ENCODE data around the gene GH1. TPM values are rescaled to one million over a fixed set of nuclear protein-coding genes. Genes with fewer than 3 reads are reported as not detected.
"Not testable (repeated sequence)": the region's sequence is repeated elsewhere in the genome, so short reads cannot be mapped to it uniquely, and the experiment has no call there.

The GH1 gene
- total RNA-seq, result not detected
- long read RNA-seq, donor 1, result 0 reads
- long read RNA-seq, donor 2, result 0 reads

GRCh38 chr17:63918789-63919305 lies at the start of gene GH1:
TSS of gene GH1 (minus strand) at chr17:63918839. CDS start at chr17:63918776, 63 bp downstream.
- intact Hi-C loops (cut with DNase I), result loop anchor here (5.0 to 10.0 kb wide), 3 partner anchors 106 to 216 kb away; partner anchors contain the start of genes ERN1 (in 2 of the 2) and ICAM2 (in 1 of the 2)
- not testable (repeated sequence) for DNase-seq (ENCODE audit: low spot score)

- no peak for DNase-seq (ENCODE audit: low spot score)
- intact Hi-C loops (cut with DNase I), result no loop called here
Observed at GRCh38 chr17:63967953-63968352, 49.3 kb upstream of the GH1 start.

GRCh38 chr17:63966646-63967264 lies 48.1 kb upstream of the GH1 start:
- intact Hi-C loops (cut with DNase I), result no loop called here
- DNase-seq (ENCODE audit: low spot score), result no peak

GRCh38 chr17:63963123-63963522 lies 44.5 kb upstream of the GH1 start:
- no peak for DNase-seq (ENCODE audit: low spot score)
- intact Hi-C loops (cut with DNase I), result no loop called here

- DNase-seq (ENCODE audit: low spot score), result no peak
- intact Hi-C loops (cut with DNase I), result no loop called here
Observed at GRCh38 chr17:63962298-63962744, 43.7 kb upstream of the GH1 start.

GRCh38 chr17:63961355-63962212 lies 42.9 kb upstream of the GH1 start:
- peak; percentile 93 for DNase-seq (ENCODE audit: low spot score)
- intact Hi-C loops (cut with DNase I), result no loop called here

- intact Hi-C loops (cut with DNase I), result no loop called here
- DNase-seq (ENCODE audit: low spot score), result no peak
Observed at GRCh38 chr17:63960430-63960829, 41.8 kb upstream of the GH1 start.

GRCh38 chr17:63960006-63960405 lies 41.4 kb upstream of the GH1 start:
- intact Hi-C loops (cut with DNase I), result no loop called here
- DNase-seq (ENCODE audit: low spot score), result no peak

GRCh38 chr17:63956296-63956920 lies 37.8 kb upstream of the GH1 start:
- intact Hi-C loops (cut with DNase I), result no loop called here
- DNase-seq (ENCODE audit: low spot score), result no peak

GRCh38 chr17:63955791-63956190 lies 37.2 kb upstream of the GH1 start:
- DNase-seq (ENCODE audit: low spot score), result no peak
- intact Hi-C loops (cut with DNase I), result no loop called here

- no peak for DNase-seq (ENCODE audit: low spot score)
- intact Hi-C loops (cut with DNase I), result no loop called here
Observed at GRCh38 chr17:63955232-63955631, 36.6 kb upstream of the GH1 start.

GRCh38 chr17:63954402-63955063 lies 35.9 kb upstream of the GH1 start:
- DNase-seq (ENCODE audit: low spot score), result no peak

GRCh38 chr17:63950940-63951907 lies 32.6 kb upstream of the GH1 start:
- no peak for DNase-seq (ENCODE audit: low spot score)
- intact Hi-C loops (cut with DNase I), result loop anchor here in 1 of 2 donors (1.0 kb wide), 1 partner anchor 40 kb away; no protein-coding TSS in a partner anchor

More at GRCh38 chr17:63954402-63955063, 35.9 kb upstream of the GH1 start:
- intact Hi-C loops (cut with DNase I), result no loop called here

- intact Hi-C loops (cut with DNase I), result no loop called here
- no peak for DNase-seq (ENCODE audit: low spot score)
Observed at GRCh38 chr17:63949576-63950250, 31.1 kb upstream of the GH1 start.

- intact Hi-C loops (cut with DNase I), result no loop called here
- DNase-seq (ENCODE audit: low spot score), result no peak
Observed at GRCh38 chr17:63948521-63948920, 29.9 kb upstream of the GH1 start.

GRCh38 chr17:63947711-63948330 lies 29.2 kb upstream of the GH1 start:
- intact Hi-C loops (cut with DNase I), result no loop called here
- DNase-seq (ENCODE audit: low spot score), result no peak

All from posterior vena cava (tissue), 2 donors.